Liver (tissue), 9 donors: Measurements from ENCODE around the gene AZGP1. TPM values are rescaled to one million over a fixed set of nuclear protein-coding genes. Genes with fewer than 3 reads are reported as not detected.
A peak's percentile ranks its signal among the peaks of the same experiment; 100 is the strongest.

Source experiments
- DNase-seq: peaks from one replicate; pipeline ENCODE4 v3.0.0-alpha.2; 2017; ENCODE audit warnings: low spot score
- H3K27ac ChIP-seq, 2 donors: one replicate each; pipeline ENCODE4 v1.7.0; 2013; ENCODE audit warnings: inconsistent platforms in 2 of 2, low read length in 2 of 2, control low read depth in 1 of 2, low read depth in 1 of 2, mild to moderate bottlenecking in 1 of 2
- H3K27me3 ChIP-seq, 4 donors: one replicate each; pipeline versions ENCODE4 v1.6.1 to v1.7.0; 2013; ENCODE audit warnings: low read length in 3 of 4, inconsistent platforms in 1 of 4, mild to moderate bottlenecking in 1 of 4, moderate library complexity in 1 of 4; ENCODE audit not compliant: control insufficient read depth in 4 of 4, insufficient read depth in 4 of 4
- H3K36me3 ChIP-seq, 4 donors: one replicate each; pipeline versions ENCODE4 v1.6.1 to v1.7.0; 2013; ENCODE audit warnings: low read length in 3 of 4, mild to moderate bottlenecking in 3 of 4, low read depth in 1 of 4, moderate library complexity in 1 of 4; ENCODE audit not compliant: control insufficient read depth in 4 of 4, insufficient read depth in 3 of 4
- H3K4me1 ChIP-seq, 4 donors: one replicate each; pipeline versions ENCODE4 v1.6.1 to v1.7.0; 2013; ENCODE audit warnings: low read length in 3 of 4, mild to moderate bottlenecking in 3 of 4, moderate library complexity in 1 of 4; ENCODE audit not compliant: control insufficient read depth in 4 of 4, insufficient read depth in 4 of 4
- H3K4me3 ChIP-seq, 3 donors: one replicate each; pipeline versions ENCODE4 v1.6.1 to v1.7.0; 2013; ENCODE audit warnings: low read length in 3 of 3, control low read depth in 1 of 3, low read depth in 1 of 3, mild to moderate bottlenecking in 1 of 3
- H3K9ac ChIP-seq, 2 donors: one replicate each; pipeline ENCODE4 v1.7.0; 2013; ENCODE audit warnings: low read length in 2 of 2, mild to moderate bottlenecking in 2 of 2, moderate library complexity in 2 of 2, control low read depth in 1 of 2, low read depth in 1 of 2
- H3K9me3 ChIP-seq, 4 donors: one replicate each; pipeline versions ENCODE4 v1.6.1 to v1.7.0; 2013; ENCODE audit warnings: low read length in 3 of 4; ENCODE audit not compliant: control insufficient read depth in 4 of 4
- ATF3 ChIP-seq: IDR thresholded peaks from 2 replicates; pipeline ENCODE4 v1.6.1; 2016; ENCODE audit warnings: antibody characterized with exemption
- CTCF ChIP-seq: fragments of 150-350 bp; IDR thresholded peaks from 2 replicates; pipeline ENCODE4 v1.5.1; 2017; ENCODE audit warnings: improper control_type of control experiment, low read depth, low read length; ENCODE audit not compliant: missing input control
- EGR1 ChIP-seq, 2 donors: IDR thresholded peaks; 2 replicates each; pipeline ENCODE4 v1.6.1; 2016 to 2018; ENCODE audit warnings: antibody characterized with exemption in 2 of 2, low read depth in 2 of 2
- FOXA1 ChIP-seq: IDR thresholded peaks from 2 replicates; pipeline ENCODE4 v1.6.1; 2016; ENCODE audit warnings: antibody characterized with exemption
- FOXA2 ChIP-seq: IDR thresholded peaks from 2 replicates; pipeline ENCODE4 v1.6.1; 2016; ENCODE audit warnings: antibody characterized with exemption
- GABPA ChIP-seq, 2 donors: IDR thresholded peaks in 1 of 2; conservative IDR thresholded peaks in 1 of 2; 2 replicates each; pipeline ENCODE4 v1.6.1; 2016; ENCODE audit warnings: antibody characterized with exemption in 2 of 2, mild to moderate bottlenecking in 1 of 2, moderate library complexity in 1 of 2
- HNF4A ChIP-seq, 2 donors: conservative IDR thresholded peaks; 2 replicates each; pipeline ENCODE4 v1.6.1; 2016; ENCODE audit warnings: antibody characterized with exemption in 2 of 2, mild to moderate bottlenecking in 2 of 2
- HNF4G ChIP-seq: IDR thresholded peaks from 2 replicates; pipeline ENCODE4 v1.6.1; 2016; ENCODE audit warnings: antibody characterized with exemption
- JUND ChIP-seq, 2 donors: IDR thresholded peaks; 2 replicates each; pipeline ENCODE4 v1.6.1; 2016; ENCODE audit warnings: antibody characterized with exemption in 2 of 2
- MAX ChIP-seq: IDR thresholded peaks from 2 replicates; pipeline ENCODE4 v1.6.1; 2016; ENCODE audit warnings: antibody characterized with exemption
- NR2F2 ChIP-seq: IDR thresholded peaks from 2 replicates; pipeline ENCODE4 v1.6.1; 2016; ENCODE audit warnings: antibody characterized with exemption
- RAD21 ChIP-seq, 2 donors: IDR thresholded peaks; 2 replicates each; pipeline ENCODE4 v1.6.1; 2016; ENCODE audit warnings: antibody characterized with exemption in 2 of 2, mild to moderate bottlenecking in 2 of 2
- REST ChIP-seq: IDR thresholded peaks from 2 replicates; pipeline ENCODE4 v1.6.1; 2016; ENCODE audit warnings: antibody characterized with exemption, mild to moderate bottlenecking
- RXRA ChIP-seq, 2 donors: IDR thresholded peaks; 2 replicates each; pipeline ENCODE4 v1.6.1; 2017 to 2018; ENCODE audit warnings: antibody characterized with exemption in 2 of 2, mild to moderate bottlenecking in 1 of 2
- SP1 ChIP-seq: IDR thresholded peaks from 2 replicates; pipeline ENCODE4 v1.6.1; 2018; ENCODE audit warnings: antibody characterized with exemption, mild to moderate bottlenecking
- TAF1 ChIP-seq: conservative IDR thresholded peaks from 2 replicates; pipeline ENCODE4 v1.6.1; 2016; ENCODE audit warnings: antibody characterized with exemption, mild to moderate bottlenecking
- YY1 ChIP-seq: IDR thresholded peaks from 2 replicates; pipeline ENCODE4 v1.6.1; 2016; ENCODE audit warnings: antibody characterized with exemption, mild to moderate bottlenecking
- ZBTB33 ChIP-seq: IDR thresholded peaks from 2 replicates; pipeline ENCODE4 v1.6.1; 2016; ENCODE audit warnings: antibody characterized with exemption
- WGBS: extraction: QIAGEN DNeasy Blood & Tissue Kit; methylation state at CpG from one replicate; pipeline ENCODE4 v1.1.7; 2013; 5-methylcytosine and 5-hydroxymethylcytosine counted together
- polyA plus RNA-seq, 2 donors: library from polyadenylated mRNA; stranded (reverse) in 1 of 2; unstranded in 1 of 2; fragments of 200-250 nt in 1 of 2; fragments of >200 nt in 1 of 2; fragmentation: Nextera tagmentation in 1 of 2; extraction: Ambion mirVana in 1 of 2; gene quantifications; one replicate each; pipeline versions ENCODE4 v1.2.1 to v1.2.3, GENCODE V29; 2013 to 2015
- total RNA-seq, 2 donors: library from RNA; depleted of rRNA; stranded (reverse); fragments of >200 nt; gene quantifications; one replicate each; pipeline ENCODE4 v1.2.3, GENCODE V29; 2014
- donor health status: healthy.
- donor health status: healthy.
- donor health status: healthy.
- donor health status: healthy.
- donor health status: healthy.

AZGP1 gene
- total and polyA plus RNA-seq, 4 donors: 99.5 to 2,721 (median 1,150) TPM

GRCh38 chr7:100024020-100024619 is 48.3 kb upstream of the AZGP1 start:
- WGBS: 27% methylated on average over 12 of the region's 12 CpGs

More at GRCh38 chr7:100024020-100024619, 48.3 kb upstream of the AZGP1 start:
- peak overlapping the region; percentile 68 to 73 for H3K27ac ChIP-seq
- DNase-seq: peak; percentile 41
- peaks cover 12 to 27% (median 18%) of the 10 kb centered on the region in 4 donors for H3K36me3 ChIP-seq
- peak overlapping the region in 2 of 3 donors; percentile 20 to 64 for H3K4me3 ChIP-seq
- no peaks in the 10 kb centered on the region for H3K27me3 ChIP-seq
- no peaks in the 10 kb centered on the region for H3K9me3 ChIP-seq
- H3K4me1 ChIP-seq: peaks cover 15 to 63% (median 41%) of the 10 kb centered on the region in 4 donors
- TF ChIP-seq MAX: peak; percentile 69
- peak; percentile 68 to 76 for TF ChIP-seq JUND (IDR thresholded peaks at IDR 0.05)
- peak; percentile 5 for TF ChIP-seq FOXA2
- peak; percentile 40 for TF ChIP-seq YY1
- peak; percentile 70 for TF ChIP-seq SP1
- no peak for TF ChIP-seq TAF1
- TF ChIP-seq ATF3: no peak
- peak; percentile 42 for TF ChIP-seq REST
- TF ChIP-seq FOXA1: peak; percentile 10
- TF ChIP-seq GABPA (IDR thresholded peaks at IDR 0.05 in 1 of 2, conservative IDR thresholded peaks at IDR 0.05 in 1 of 2): peak in 1 of 2 donors; percentile 34
- peak; percentile 93 for TF ChIP-seq NR2F2
- TF ChIP-seq EGR1 (IDR thresholded peaks at IDR 0.05; ENCODE audit: low read depth in 2 of 2): no peak
- peak in 1 of 2 donors; percentile 38 for TF ChIP-seq RAD21 (IDR thresholded peaks at IDR 0.05)
- peak; percentile 97 for TF ChIP-seq RXRA (IDR thresholded peaks at IDR 0.05)
- TF ChIP-seq CTCF: no peak
- TF ChIP-seq ZBTB33: peak; percentile 59
- TF ChIP-seq HNF4G: peak; percentile 89
- peak; percentile 96 to 97 for TF ChIP-seq HNF4A (conservative IDR thresholded peaks at IDR 0.05)
- H3K9ac ChIP-seq: peak overlapping the region; percentile 47 to 79
